Measurements from ENCODE around the gene HDAC4. TPM values are rescaled to one million over a fixed set of nuclear protein-coding genes. Genes with fewer than 3 reads are reported as not detected.

HDAC4 gene
- total RNA-seq, 1 donor from 2014 or later = 11.8 TPM

DNA sequence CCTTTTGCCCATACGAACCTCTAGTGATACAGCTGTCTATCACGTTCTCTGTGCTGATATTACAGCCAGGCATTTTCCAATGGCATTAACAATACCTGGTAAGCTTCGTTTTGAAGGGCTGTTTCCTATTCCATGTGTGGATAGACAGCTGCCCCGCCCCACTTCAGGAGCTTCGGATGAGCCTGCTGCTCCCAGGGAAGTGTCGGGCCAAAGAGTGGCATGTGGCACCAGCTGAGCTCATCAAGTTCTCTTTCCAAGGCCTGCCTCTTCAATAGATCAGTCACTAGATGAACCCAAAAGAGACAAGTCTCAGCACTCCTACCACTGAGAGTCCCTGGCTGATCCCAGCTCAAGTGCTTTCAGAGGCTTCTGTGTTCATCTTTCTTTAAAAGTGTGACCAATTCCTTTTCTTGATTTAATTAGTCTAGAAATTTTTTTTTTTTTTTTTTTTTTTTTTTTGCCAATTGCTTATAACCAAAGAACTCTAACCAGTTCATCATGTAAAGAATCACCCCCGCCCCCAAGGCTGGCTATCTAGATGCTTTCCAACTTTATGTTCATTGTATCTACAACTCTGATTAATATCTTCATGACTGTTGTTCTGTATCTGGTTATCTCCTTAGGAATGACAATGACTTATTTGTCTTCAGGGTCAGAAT lies 46.6 kb downstream of the HDAC4 start:
- H3K4me1 Mint-ChIP-seq (ENCODE audit: low read depth, unreplicated experiment) = no peaks in the 10 kb centered on the region
- Histone ChIP-seq H3K4me3 (ENCODE audit: insufficient read depth, low read depth, low read length) (no peak overlapping the region), H2AFZ (ENCODE audit: low read depth, low read length) (no peak overlapping the region), H3K9ac (ENCODE audit: low read length) (no peak overlapping the region), H4K20me1 (ENCODE audit: insufficient read depth, low read length) (peaks cover 1% of the 10 kb centered on the region), H3K27ac (ENCODE audit: low read depth, low read length) (no peak overlapping the region), H3K9me3 (ENCODE audit: insufficient read depth, low read depth, low read length) (peaks cover 3% of the 10 kb centered on the region), H3K4me2 (ENCODE audit: low read length) (no peak overlapping the region), H3K4me1 (ENCODE audit: insufficient read depth, low read length) (peaks cover 5% of the 10 kb centered on the region), H3K79me2 (ENCODE audit: insufficient read depth, low read length) (no peaks in the 10 kb centered on the region), H3K27me3 (ENCODE audit: insufficient read depth, low read length) (no peaks in the 10 kb centered on the region), H3K36me3 (ENCODE audit: insufficient read depth, low read length) (no peaks in the 10 kb centered on the region)
- no peak overlapping the region for H3K4me3 Mint-ChIP-seq (ENCODE audit: unreplicated experiment)
- peaks cover 11% of the 10 kb centered on the region for H3K36me3 Mint-ChIP-seq (ENCODE audit: low read depth, unreplicated experiment)
- H3K27ac Mint-ChIP-seq (ENCODE audit: unreplicated experiment) = peak overlapping the region; percentile 18
- DNase-seq (ENCODE audit: low read depth) = no peak
- no peaks in the 10 kb centered on the region for H3K27me3 Mint-ChIP-seq (ENCODE audit: low read depth, unreplicated experiment)
- FAIRE-seq = no peak
- no peak for TF ChIP-seq EZH2 (IDR thresholded peaks at IDR 0.05; ENCODE audit: insufficient read depth, low read length)
- TF ChIP-seq, protein P1, sequence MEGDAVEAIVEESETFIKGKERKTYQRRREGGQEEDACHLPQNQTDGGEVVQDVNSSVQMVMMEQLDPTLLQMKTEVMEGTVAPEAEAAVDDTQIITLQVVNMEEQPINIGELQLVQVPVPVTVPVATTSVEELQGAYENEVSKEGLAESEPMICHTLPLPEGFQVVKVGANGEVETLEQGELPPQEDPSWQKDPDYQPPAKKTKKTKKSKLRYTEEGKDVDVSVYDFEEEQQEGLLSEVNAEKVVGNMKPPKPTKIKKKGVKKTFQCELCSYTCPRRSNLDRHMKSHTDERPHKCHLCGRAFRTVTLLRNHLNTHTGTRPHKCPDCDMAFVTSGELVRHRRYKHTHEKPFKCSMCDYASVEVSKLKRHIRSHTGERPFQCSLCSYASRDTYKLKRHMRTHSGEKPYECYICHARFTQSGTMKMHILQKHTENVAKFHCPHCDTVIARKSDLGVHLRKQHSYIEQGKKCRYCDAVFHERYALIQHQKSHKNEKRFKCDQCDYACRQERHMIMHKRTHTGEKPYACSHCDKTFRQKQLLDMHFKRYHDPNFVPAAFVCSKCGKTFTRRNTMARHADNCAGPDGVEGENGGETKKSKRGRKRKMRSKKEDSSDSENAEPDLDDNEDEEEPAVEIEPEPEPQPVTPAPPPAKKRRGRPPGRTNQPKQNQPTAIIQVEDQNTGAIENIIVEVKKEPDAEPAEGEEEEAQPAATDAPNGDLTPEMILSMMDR (IDR thresholded peaks at IDR 0.05; ENCODE audit: insufficient read depth, low read depth, low read length) = no peak
- H3K9me3 Mint-ChIP-seq (ENCODE audit: unreplicated experiment) = peaks cover 9% of the 10 kb centered on the region

DNA sequence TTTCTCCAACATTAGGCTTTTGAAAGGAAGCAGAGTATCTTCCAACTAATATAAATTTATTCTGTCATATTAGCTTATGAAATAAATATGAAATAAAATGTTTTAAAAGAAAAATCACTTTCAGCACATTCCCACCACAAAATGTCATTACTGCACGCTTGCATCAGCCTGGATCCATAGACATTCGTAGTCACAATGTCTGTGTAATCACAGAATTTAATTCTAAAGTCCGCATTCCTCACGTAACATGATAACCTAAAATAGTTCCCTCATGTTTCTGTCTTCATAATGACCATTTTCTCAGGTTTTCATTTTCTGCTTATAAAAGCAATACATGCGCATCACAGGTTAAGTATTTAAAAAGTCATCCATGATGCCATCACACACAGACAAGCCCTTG lies 47.1 kb downstream of the HDAC4 start:
- Histone ChIP-seq H3K9me3 (ENCODE audit: insufficient read depth, low read depth, low read length) (peaks cover 3% of the 10 kb centered on the region), H3K9ac (ENCODE audit: low read length) (no peak overlapping the region), H2AFZ (ENCODE audit: low read depth, low read length) (no peak overlapping the region), H4K20me1 (ENCODE audit: insufficient read depth, low read length) (no peaks in the 10 kb centered on the region), H3K4me1 (ENCODE audit: insufficient read depth, low read length) (peaks cover 5% of the 10 kb centered on the region), H3K27me3 (ENCODE audit: insufficient read depth, low read length) (no peaks in the 10 kb centered on the region), H3K27ac (ENCODE audit: low read depth, low read length) (no peak overlapping the region), H3K79me2 (ENCODE audit: insufficient read depth, low read length) (no peaks in the 10 kb centered on the region), H3K4me3 (ENCODE audit: insufficient read depth, low read depth, low read length) (no peak overlapping the region), H3K36me3 (ENCODE audit: insufficient read depth, low read length) (no peaks in the 10 kb centered on the region), H3K4me2 (ENCODE audit: low read length) (no peak overlapping the region)
- Mint-ChIP-seq H3K9me3 (ENCODE audit: unreplicated experiment) (peaks cover 9% of the 10 kb centered on the region), H3K27me3 (ENCODE audit: low read depth, unreplicated experiment) (no peaks in the 10 kb centered on the region), H3K4me3 (ENCODE audit: unreplicated experiment) (no peak overlapping the region), H3K4me1 (ENCODE audit: low read depth, unreplicated experiment) (no peaks in the 10 kb centered on the region), H3K27ac (ENCODE audit: unreplicated experiment) (no peak overlapping the region), H3K36me3 (ENCODE audit: low read depth, unreplicated experiment) (peaks cover 11% of the 10 kb centered on the region)
- TF ChIP-seq, protein P1 (IDR thresholded peaks at IDR 0.05; ENCODE audit: insufficient read depth, low read depth, low read length) = no peak
- no peak for TF ChIP-seq EZH2 (IDR thresholded peaks at IDR 0.05; ENCODE audit: insufficient read depth, low read length)
- no peak for DNase-seq (ENCODE audit: low read depth)
- no peak for FAIRE-seq

DNA sequence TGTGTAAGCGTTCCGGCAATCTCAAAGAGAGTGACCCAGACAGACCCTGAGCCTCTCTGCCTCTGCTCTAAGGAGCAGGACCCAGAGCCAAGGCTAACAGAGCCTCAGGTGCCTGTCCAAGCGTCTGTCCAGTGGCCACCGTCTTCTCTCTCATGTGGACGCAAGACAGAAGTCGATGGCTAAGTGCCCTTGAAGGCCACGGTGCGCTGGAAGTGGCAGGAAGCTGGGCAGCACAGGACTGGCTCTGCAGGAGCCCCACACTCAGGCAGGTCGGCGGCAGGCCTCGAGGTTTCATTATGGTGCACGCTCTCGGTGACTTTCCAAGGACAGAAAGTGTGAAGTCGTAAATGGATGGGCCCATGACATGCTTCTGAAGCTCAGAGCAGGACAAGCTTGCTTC lies 49.1 kb downstream of the HDAC4 start:
- Mint-ChIP-seq H3K9me3 (ENCODE audit: unreplicated experiment) (peaks cover 9% of the 10 kb centered on the region), H3K4me1 (ENCODE audit: low read depth, unreplicated experiment) (no peaks in the 10 kb centered on the region), H3K27me3 (ENCODE audit: low read depth, unreplicated experiment) (no peaks in the 10 kb centered on the region), H3K36me3 (ENCODE audit: low read depth, unreplicated experiment) (peaks cover 11% of the 10 kb centered on the region), H3K4me3 (ENCODE audit: unreplicated experiment) (no peak overlapping the region), H3K27ac (ENCODE audit: unreplicated experiment) (no peak overlapping the region)
- peaks cover 3% of the 10 kb centered on the region for H3K9me3 ChIP-seq (ENCODE audit: insufficient read depth, low read depth, low read length)
- FAIRE-seq (no peak), DNase-seq (ENCODE audit: low read depth) (no peak)
- peaks cover 5% of the 10 kb centered on the region for H3K4me1 ChIP-seq (ENCODE audit: insufficient read depth, low read length)
- H3K4me3 ChIP-seq (ENCODE audit: insufficient read depth, low read depth, low read length) = no peak overlapping the region
- peaks cover 6% of the 10 kb centered on the region for H3K79me2 ChIP-seq (ENCODE audit: insufficient read depth, low read length)
- H3K4me2 ChIP-seq (ENCODE audit: low read length) = no peak overlapping the region
- no peaks in the 10 kb centered on the region for H3K36me3 ChIP-seq (ENCODE audit: insufficient read depth, low read length)
- H2AFZ ChIP-seq (ENCODE audit: low read depth, low read length) = no peak overlapping the region
- H3K27ac ChIP-seq (ENCODE audit: low read depth, low read length) = no peak overlapping the region
- no peaks in the 10 kb centered on the region for H3K27me3 ChIP-seq (ENCODE audit: insufficient read depth, low read length)
- no peak overlapping the region for H3K9ac ChIP-seq (ENCODE audit: low read length)
- TF ChIP-seq, protein P1 (IDR thresholded peaks at IDR 0.05; ENCODE audit: insufficient read depth, low read depth, low read length) = no peak
- no peak for TF ChIP-seq EZH2 (IDR thresholded peaks at IDR 0.05; ENCODE audit: insufficient read depth, low read length)
- H4K20me1 ChIP-seq (ENCODE audit: insufficient read depth, low read length) = peaks cover 4% of the 10 kb centered on the region
